Measurements from ENCODE around the gene EEFSEC.

Gene EEFSEC

GRCh38 chr3:128376516-128376915 is 223.2 kb downstream of the EEFSEC start:
- no peak for DNase-seq

DNA sequence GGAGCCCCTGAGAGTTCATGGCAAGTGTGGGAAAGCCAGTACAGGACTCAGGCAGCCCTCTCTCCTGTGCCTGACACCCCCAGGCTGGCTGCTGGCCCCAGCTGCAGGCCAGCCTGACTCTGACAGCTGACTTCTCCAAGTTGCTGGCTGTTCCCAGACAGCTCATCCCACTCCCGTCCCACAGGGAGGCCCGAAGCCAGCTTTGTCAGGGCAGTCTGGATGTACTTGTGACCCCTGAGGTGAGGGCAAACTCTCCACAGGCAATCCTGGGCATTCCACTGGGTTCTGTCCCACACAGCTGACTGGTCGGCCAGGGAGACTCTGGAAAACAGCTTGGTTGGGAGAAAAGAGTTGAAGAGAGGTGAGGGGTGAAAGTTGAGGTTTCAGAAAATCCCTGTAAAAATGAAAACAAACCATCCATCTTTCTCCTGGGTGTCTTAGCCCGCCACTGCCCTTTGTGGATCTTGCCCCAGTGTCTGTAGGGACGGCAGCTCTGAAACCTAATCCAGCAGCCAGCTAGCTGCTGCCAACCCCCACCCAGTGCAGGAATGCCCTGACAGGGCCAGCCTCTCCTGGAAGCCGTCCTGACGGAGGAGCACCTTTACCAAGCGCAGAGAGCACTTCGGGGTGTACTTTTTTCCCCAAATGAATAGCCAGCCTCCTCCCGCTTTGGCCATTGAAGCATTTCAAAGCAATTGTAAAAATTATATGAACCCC is 225.5 kb downstream of the EEFSEC start:
- no peak for DNase-seq

GRCh38 chr3:128379367-128380160 is 226.3 kb downstream of the EEFSEC start:
- no peak for DNase-seq

DNA sequence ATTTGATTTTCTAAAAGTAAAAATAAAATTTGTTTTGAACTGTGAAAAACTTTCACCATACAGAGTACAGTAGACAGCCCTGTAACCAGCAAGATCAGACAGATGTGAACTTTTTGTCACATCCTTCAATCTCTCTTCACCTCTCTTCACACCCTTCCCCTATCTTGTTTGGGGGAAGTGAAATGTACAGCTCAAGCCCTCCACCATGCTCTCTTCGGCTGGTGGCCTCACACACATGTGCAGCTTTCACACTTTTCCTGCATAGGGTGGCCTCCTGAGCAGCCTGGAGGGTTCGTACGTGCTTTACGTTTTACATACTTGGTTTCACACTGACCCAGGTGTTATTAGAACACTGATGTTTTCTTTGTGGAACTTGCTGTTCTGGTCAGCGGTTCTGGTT is 227.0 kb downstream of the EEFSEC start:
- no peak for DNase-seq

- no peak for DNase-seq
These were observed 227.4 kb downstream of the EEFSEC start for GRCh38 chr3:128380719-128381118.

DNA sequence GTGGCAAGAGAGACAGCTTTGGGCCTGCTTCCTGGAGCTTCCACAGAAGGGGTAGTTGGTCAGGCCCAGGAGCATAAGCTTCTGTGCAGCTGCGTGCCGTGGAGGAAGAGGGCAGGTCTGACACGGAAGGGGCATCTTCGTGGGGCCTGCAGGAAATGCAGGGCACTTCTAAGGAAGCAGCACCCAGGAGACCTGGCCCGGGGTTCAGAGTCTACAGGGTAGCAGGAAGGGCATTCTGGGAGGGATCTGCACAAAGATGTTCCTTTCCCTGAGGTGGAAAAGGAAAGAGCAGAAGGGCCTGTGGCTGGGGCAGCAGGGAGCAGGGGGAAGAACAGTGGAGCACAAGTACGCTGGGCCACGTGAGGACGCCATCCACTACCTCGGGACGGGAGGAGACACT is 228.3 kb downstream of the EEFSEC start:
- DNase-seq: no peak

DNA sequence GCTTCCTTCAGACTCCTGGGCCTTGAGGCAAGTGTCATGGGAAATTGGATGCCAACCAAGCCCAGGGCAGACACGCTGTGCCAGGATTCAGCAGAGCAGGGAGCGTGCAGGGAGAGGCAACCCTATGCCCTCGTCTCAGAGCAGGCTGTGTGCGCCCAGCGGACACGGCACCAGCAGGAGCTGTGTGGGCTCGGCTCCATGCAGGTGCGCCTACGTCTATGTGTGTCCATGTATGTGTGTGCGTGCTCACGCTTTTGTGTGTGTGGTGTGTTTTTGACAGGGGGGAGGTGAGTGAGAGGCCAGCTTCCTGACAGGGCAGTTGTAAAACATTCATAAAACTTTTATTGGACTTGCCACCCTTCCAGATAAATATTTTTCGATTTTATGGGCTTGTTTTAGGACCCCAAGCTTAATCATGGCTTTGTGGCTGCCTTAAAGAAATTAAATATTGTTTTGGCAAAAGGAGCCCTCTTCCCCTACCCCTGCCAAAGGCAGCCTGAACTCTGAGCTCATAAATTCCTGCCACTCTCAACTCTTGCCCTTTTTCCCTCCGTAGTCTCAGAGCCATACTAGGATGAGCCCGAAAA is 229.0 kb downstream of the EEFSEC start:
- no peak for DNase-seq

GRCh38 chr3:128383316-128384235 is 230.3 kb downstream of the EEFSEC start:
- DNase-seq: peak; percentile 10

DNA sequence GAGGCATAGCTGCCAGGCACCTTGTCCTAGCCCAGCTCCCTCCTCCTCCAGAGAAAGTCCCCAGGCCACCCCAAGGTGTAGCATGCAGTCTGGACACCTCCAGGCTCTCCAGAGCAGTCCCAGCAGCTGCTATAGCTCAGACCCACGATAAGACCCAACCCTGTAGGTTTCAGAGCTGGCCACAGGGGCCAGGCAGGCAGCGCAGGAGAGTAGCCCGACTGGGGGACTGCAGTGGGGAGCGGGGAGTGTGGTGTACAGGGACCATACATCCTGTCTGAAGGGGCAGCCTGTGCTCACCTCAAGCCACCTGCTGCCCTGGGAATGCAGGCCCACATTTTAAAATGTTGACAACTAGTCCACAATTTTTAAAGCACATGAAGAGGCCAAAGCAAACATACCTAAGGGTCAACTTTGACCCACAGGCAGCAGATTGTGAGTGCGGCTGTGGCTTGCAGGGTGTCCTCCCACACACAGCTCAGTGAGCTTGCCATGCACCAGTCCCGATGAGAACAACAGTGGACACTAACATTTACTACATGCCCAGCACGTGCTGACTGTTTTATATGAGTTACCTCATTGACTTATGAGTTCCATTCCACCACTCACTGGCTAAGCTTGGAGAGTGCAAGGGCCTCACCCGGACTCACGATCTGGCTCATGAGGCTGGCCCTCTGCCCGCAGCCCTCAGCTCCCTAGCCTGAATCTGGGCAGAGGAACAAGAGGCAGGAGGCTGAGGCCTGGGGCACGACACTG is 232.0 kb downstream of the EEFSEC start:
- DNase-seq: no peak

DNA sequence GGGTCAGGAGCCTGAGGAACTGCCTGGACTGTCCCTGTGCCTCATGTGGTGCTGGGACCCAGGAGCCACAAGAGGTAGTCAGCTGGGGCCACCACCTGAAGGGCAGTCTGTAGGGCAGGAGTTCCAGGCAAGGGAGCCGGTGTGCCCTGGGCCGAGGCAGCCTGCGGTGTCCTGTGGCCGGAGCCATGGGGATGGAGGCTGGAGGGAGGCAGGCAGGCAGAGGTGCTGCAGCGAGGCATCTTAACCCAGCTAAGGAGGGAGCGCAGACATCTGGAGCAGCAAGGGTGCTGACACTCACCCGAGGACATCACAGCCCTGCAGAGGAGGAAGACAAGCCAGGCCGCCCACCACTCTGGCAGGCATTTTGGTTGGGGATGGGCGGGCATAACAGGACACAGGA is 235.7 kb downstream of the EEFSEC start:
- no peak for DNase-seq

- DNase-seq: no peak
These were observed 237.6 kb downstream of the EEFSEC start for GRCh38 chr3:128390867-128391266.

DNA sequence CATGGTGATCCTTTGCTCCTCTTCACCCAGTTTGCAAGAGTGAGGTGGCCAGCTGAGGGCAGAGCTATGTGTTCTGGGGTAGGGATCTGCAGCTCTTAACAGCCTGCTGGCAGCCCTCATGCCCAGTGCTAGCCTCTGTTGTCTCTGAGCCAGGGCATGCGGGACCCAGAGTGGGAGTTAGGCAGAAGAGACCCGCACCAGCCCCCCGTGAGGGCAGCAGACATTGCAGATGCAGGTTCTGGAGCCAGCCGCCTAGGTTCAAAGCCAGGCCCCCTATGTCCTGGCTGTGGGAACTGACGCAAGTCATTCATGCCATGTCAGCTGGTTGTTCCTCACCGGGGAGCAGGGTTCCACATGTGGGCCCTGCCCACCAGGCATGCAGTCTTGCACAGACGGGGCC is 238.7 kb downstream of the EEFSEC start:
- no peak for DNase-seq

- DNase-seq: no peak
These were observed 239.7 kb downstream of the EEFSEC start for GRCh38 chr3:128392818-128393544.

- DNase-seq: no peak
These were observed 240.8 kb downstream of the EEFSEC start for GRCh38 chr3:128394033-128394432.

DNA sequence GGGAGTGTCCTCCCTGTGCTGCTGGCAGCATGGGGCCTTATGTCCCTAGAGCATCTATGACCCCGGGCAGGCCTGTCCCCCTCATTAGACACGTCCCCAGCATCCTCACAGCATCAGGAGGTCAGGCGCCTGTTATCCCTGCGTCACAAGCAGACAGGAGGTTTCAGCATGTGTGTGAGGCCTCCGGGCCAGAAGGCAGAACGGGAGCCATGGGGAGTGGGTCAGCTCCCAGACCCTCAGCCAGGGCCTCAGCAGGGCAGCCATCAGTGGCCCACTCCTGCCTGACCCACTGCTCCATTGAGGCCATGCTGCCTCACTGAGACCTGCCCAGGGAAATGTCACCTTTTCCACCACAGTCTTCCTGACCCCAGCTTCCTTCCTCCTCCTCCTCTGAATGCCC is 241.8 kb downstream of the EEFSEC start:
- no peak for DNase-seq

DNA sequence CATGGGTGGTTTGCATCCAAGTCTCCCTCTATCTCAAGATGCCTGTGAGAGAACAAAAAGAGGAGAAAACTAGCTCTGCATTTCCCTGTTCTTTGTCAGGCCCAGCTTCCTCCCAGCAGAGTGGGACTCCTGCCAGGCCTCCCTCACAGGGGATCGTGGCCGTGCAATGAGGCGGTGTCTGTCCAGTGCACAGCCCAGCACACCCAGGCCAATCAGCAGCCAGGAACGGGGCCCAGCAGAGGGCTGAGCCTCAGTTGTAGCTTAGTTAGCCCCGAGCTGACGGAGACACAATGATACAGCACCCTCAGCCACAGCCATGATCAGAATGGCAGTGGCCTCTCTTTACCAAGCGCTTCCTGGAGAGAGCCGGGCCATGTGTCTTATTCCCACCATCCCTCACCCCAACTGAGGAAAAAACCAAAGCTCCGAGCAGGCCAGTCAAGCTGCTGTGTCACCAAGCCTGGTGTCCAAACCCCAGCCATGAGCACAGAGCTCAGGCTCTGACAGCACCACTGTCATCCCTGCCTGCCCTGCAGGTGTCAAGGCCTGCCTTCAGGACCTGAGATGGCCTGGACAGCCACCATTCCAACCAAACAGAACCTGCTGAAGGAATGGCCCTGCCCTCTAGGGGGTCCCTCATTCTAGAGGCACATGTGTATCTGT is 242.3 kb downstream of the EEFSEC start:
- no peak for DNase-seq

GRCh38 chr3:128397484-128397883 is 244.2 kb downstream of the EEFSEC start:
- DNase-seq: no peak

GRCh38 chr3:128398586-128398985 is 245.3 kb downstream of the EEFSEC start:
- DNase-seq: no peak

GRCh38 chr3:128399221-128399915 is 246.1 kb downstream of the EEFSEC start:
- DNase-seq: no peak

DNA sequence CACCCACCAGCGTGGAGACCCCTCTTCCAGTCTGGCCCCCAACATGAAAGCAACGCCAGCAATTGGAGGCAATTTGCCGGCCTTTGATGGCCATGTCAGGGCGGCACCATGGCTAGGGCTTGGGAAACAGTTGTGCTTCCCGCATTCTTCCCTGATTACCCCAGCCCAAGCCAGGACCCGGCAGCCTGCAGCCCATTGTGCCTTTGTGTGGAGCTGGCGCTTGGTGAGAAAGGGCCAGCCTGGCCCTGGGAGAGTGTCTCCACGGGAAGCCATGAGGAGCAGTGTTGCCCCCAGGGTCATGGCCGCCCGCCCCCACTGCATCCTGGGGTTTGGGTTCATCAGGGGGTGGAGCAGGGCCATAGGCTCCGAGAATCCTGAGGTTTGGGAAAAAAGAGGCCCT is 247.4 kb downstream of the EEFSEC start:
- no peak for DNase-seq
